PC-9 (cell line): ENCODE data around the gene ENSA.
"Not testable (repeated sequence)": the region's sequence is repeated elsewhere in the genome, so short reads cannot be mapped to it uniquely, and the experiment has no call there.

ENCODE experiments used
- CTCF ChIP-seq: fragments of 200-600 bp; sonication (generic); conservative IDR thresholded peaks from 2 replicates; pipeline ENCODE4 v1.6.1; 2017; ENCODE audit warnings: mixed run types, antibody characterized with exemption, mild to moderate bottlenecking, moderate library complexity
- EZH2 ChIP-seq: fragments of 200-600 bp; sonication (generic); IDR thresholded peaks from 2 replicates; pipeline ENCODE4 v1.8.0; 2017; ENCODE audit warnings: antibody characterized with exemption, low read depth

DNA sequence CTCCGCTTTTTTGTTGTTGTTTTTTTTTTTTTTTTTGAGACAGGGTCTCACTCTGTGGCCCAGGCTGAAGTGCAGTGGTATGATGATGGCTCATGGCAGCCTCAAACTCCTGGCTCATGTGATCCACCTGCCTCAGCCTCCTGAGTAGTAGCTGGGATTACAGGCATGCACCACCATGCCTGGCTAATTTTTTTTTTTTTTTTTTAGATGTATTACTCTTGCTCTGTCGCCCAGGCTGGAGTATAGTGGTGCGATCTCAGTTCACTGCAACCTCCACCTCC, 24.0 kb downstream of the ENSA start:
- not testable (repeated sequence) for TF ChIP-seq EZH2, CTCF
